Bone marrow (tissue), 2 donors: Measurements from ENCODE around the gene CLDN4.
"Not testable (repeated sequence)": the region's sequence is repeated elsewhere in the genome, so short reads cannot be mapped to it uniquely, and the experiment has no call there.

Experiments used
- DNase-seq, 2 donors: peaks; one replicate each; lab custom pipeline; 2025; lab: John Stamatoyannopoulos, UW

CLDN4 gene

GRCh38 chr7:73823873-73824592 is 6.8 kb upstream of the CLDN4 start:
- no peak for DNase-seq

- DNase-seq: no peak
These were observed 5.8 kb upstream of the CLDN4 start for GRCh38 chr7:73824986-73825385.

- no peak for DNase-seq
These were observed 3.2 kb upstream of the CLDN4 start for GRCh38 chr7:73827567-73828106.

- no peak for DNase-seq
These were observed 2.5 kb upstream of the CLDN4 start for GRCh38 chr7:73828107-73828803.

GRCh38 chr7:73828972-73829371 is 1.8 kb upstream of the CLDN4 start:
- no peak for DNase-seq

- no peak for DNase-seq
These were observed 1.3 kb upstream of the CLDN4 start for GRCh38 chr7:73829505-73829904.

GRCh38 chr7:73829921-73830680 is 695 bp upstream of the CLDN4 start:
- no peak for DNase-seq

GRCh38 chr7:73831584-73831833 is 713 bp downstream of the CLDN4 start:
- DNase-seq: no peak

GRCh38 chr7:73831834-73832651 is 1.2 kb downstream of the CLDN4 start:
- no peak for DNase-seq

GRCh38 chr7:73832806-73833205 is 2.0 kb downstream of the CLDN4 start:
- no peak for DNase-seq

- no peak for DNase-seq
These were observed 2.6 kb downstream of the CLDN4 start for GRCh38 chr7:73833251-73833919.

GRCh38 chr7:73834626-73835191 is 3.9 kb downstream of the CLDN4 start:
- DNase-seq: no peak

GRCh38 chr7:73837167-73837566 is 6.4 kb downstream of the CLDN4 start:
- not testable (repeated sequence) for DNase-seq

- DNase-seq: no peak
These were observed 7.8 kb downstream of the CLDN4 start for GRCh38 chr7:73838642-73839041.

GRCh38 chr7:73839290-73839689 is 8.5 kb downstream of the CLDN4 start:
- DNase-seq: no peak

- DNase-seq: no peak
These were observed 9.2 kb downstream of the CLDN4 start for GRCh38 chr7:73839743-73840714.

GRCh38 chr7:73840715-73841379 is 10.1 kb downstream of the CLDN4 start:
- DNase-seq: no peak

- DNase-seq: no peak
These were observed 10.9 kb downstream of the CLDN4 start for GRCh38 chr7:73841689-73842066.
